SK-N-SH (cell line): ENCODE results near the gene HIPK4. TPM values are rescaled to one million over a fixed set of nuclear protein-coding genes. Genes with fewer than 3 reads are reported as not detected.

ENCODE experiments used
- CTCF ChIA-PET: fragments of 300-600, 350-600 bp; formaldehyde crosslinking; extraction: SDS; loops from one replicate; lab custom pipeline; 2021; lab: Yijun Ruan, JAX
- POLR2A ChIA-PET: fragments of 350-600 bp; sonication (Branson Sonifier 250); formaldehyde crosslinking; extraction: SDS; loops from one replicate; lab custom pipeline; 2020; ENCODE audit warnings: antibody characterized with exemption, inconsistent platforms; lab: Yijun Ruan, JAX
- DNase-seq: peaks from one replicate; pipeline ENCODE4 v3.0.0; 2012
- H2AFZ ChIP-seq: fragments of 200-600 bp; sonication (generic); 2 replicates; pipeline ENCODE4 v1.8.1; 2016; ENCODE audit warnings: antibody characterized with exemption, mild to moderate bottlenecking, low read depth
- H3F3A ChIP-seq: fragments of 200-600 bp; sonication (generic); replicated peaks from 2 replicates; pipeline ENCODE3; 2016; ENCODE audit warnings: antibody characterized with exemption, mild to moderate bottlenecking; ENCODE audit not compliant: insufficient read depth
- H3K27ac ChIP-seq, 2 experiments: fragments of 200-500 bp in 1 of 2; fragments of 200-600 bp in 1 of 2; sonication (Bioruptor generic) in 1 of 2; sonication (generic), shearing (Covaris generic) in 1 of 2; 2 replicates each; pipeline versions ENCODE4 v1.5.1 to v1.6.1; 2014 to 2016; ENCODE audit warnings: low read depth in 2 of 2, inconsistent platforms in 1 of 2, low read length in 1 of 2, mild to moderate bottlenecking in 1 of 2, mixed read lengths in 1 of 2
- H3K27me3 ChIP-seq: fragments of 200-600 bp; sonication (generic), shearing (Covaris generic); 2 replicates; pipeline ENCODE4 v1.6.1; 2016; ENCODE audit warnings: mixed run types; ENCODE audit not compliant: insufficient read depth
- H3K36me3 ChIP-seq, 2 experiments: fragments of 200-500 bp in 1 of 2; fragments of 200-600 bp in 1 of 2; sonication (Bioruptor generic) in 1 of 2; sonication (generic) in 1 of 2; replicated peaks in 1 of 2; 2 replicates each; pipeline versions ENCODE3 to v1.5.1; 2014 to 2016; ENCODE audit warnings: low read length in 1 of 2, mild to moderate bottlenecking in 1 of 2; ENCODE audit not compliant: insufficient read depth in 2 of 2, control insufficient read depth in 1 of 2
- H3K4me1 ChIP-seq, 2 experiments: fragments of 200-500 bp in 1 of 2; fragments of 200-600 bp in 1 of 2; sonication (Bioruptor generic) in 1 of 2; sonication (generic), shearing (Covaris generic) in 1 of 2; 2 replicates each; pipeline versions ENCODE4 v1.5.1 to v1.6.1; 2014 to 2016; ENCODE audit warnings: low read depth in 1 of 2, low read length in 1 of 2, mixed run types in 1 of 2; ENCODE audit not compliant: insufficient read depth in 2 of 2, control insufficient read depth in 1 of 2
- H3K4me2 ChIP-seq: fragments of 200-600 bp; sonication (generic), shearing (Covaris generic); 2 replicates; pipeline ENCODE4 v1.6.1; 2017; ENCODE audit warnings: mixed run types
- H3K4me3 ChIP-seq, 2 experiments: fragments of 200-500 bp in 1 of 2; fragments of 200-600 bp in 1 of 2; sonication (Bioruptor generic) in 1 of 2; sonication (generic), shearing (Covaris generic) in 1 of 2; 2 replicates each; pipeline versions ENCODE4 v1.5.1 to v1.8.1; 2014 to 2016; ENCODE audit warnings: low read depth in 2 of 2, inconsistent platforms in 1 of 2, low read length in 1 of 2, mild to moderate bottlenecking in 1 of 2, mixed read lengths in 1 of 2, moderate library complexity in 1 of 2
- H3K79me2 ChIP-seq: fragments of 200-600 bp; sonication (generic); 2 replicates; pipeline ENCODE4 v1.8.1; 2017; ENCODE audit warnings: mild to moderate bottlenecking; ENCODE audit not compliant: insufficient read depth
- H3K9ac ChIP-seq: fragments of 200-600 bp; sonication (generic); 2 replicates; pipeline ENCODE4 v1.6.1; 2017; ENCODE audit warnings: mixed run types
- H3K9me2 ChIP-seq: fragments of 200-600 bp; sonication (generic); 2 replicates; pipeline ENCODE4 v1.6.1; 2017; ENCODE audit warnings: mixed run types
- H3K9me3 ChIP-seq: fragments of 200-600 bp; sonication (generic); 2 replicates; pipeline ENCODE4 v1.6.1; 2017; ENCODE audit warnings: mixed run types, mild to moderate bottlenecking, moderate library complexity
- H4K20me1 ChIP-seq: fragments of 200-600 bp; sonication (generic); 2 replicates; pipeline ENCODE4 v1.6.1; 2017; ENCODE audit warnings: mild to moderate bottlenecking, mixed run types; ENCODE audit not compliant: insufficient read depth
- CHD2 ChIP-seq: fragments of 150-350 bp; IDR thresholded peaks from 2 replicates; pipeline ENCODE4 v1.6.1; 2018; ENCODE audit warnings: low read length; ENCODE audit not compliant: partially characterized antibody
- GABPA ChIP-seq: IDR thresholded peaks from 2 replicates; pipeline ENCODE4 v1.4.0; 2012; ENCODE audit warnings: low read depth, mild to moderate bottlenecking
- GATA2 ChIP-seq: sonication (generic); formaldehyde crosslinking; IDR thresholded peaks from 2 replicates; pipeline ENCODE4 v1.5.0; 2020; ENCODE audit warnings: mild to moderate bottlenecking, missing genetic modification reagents
- JUND ChIP-seq: IDR thresholded peaks from 2 replicates; pipeline ENCODE4 v1.4.0; 2012
- MEF2A ChIP-seq: IDR thresholded peaks from 2 replicates; pipeline ENCODE4 v1.4.0; 2012; ENCODE audit warnings: low read depth, borderline replicate concordance
- MXI1 ChIP-seq: IDR thresholded peaks from 2 replicates; pipeline ENCODE4 v1.6.1; 2012; ENCODE audit warnings: mild to moderate bottlenecking, low read depth, low read length, improper control_type of control experiment
- NRF1 ChIP-seq: IDR thresholded peaks from 2 replicates; pipeline ENCODE4 v1.6.1; 2012; ENCODE audit warnings: low read depth, mild to moderate bottlenecking, low read length
- RAD21 ChIP-seq: IDR thresholded peaks from 2 replicates; pipeline ENCODE4 v1.6.1; 2012; ENCODE audit warnings: mild to moderate bottlenecking, low read length
- RCOR1 ChIP-seq: fragments of 150-350 bp; IDR thresholded peaks from 2 replicates; pipeline ENCODE4 v1.6.1; 2017; ENCODE audit warnings: antibody characterized with exemption, low read length
- RFX5 ChIP-seq: IDR thresholded peaks from 2 replicates; pipeline ENCODE4 v1.6.1; 2012; ENCODE audit warnings: mild to moderate bottlenecking, improper control_type of control experiment, low read length
- SIN3A ChIP-seq: IDR thresholded peaks from 2 replicates; pipeline ENCODE4 v1.6.1; 2012; ENCODE audit warnings: low read depth, mild to moderate bottlenecking, low read length, moderate library complexity, borderline replicate concordance
- SMC3 ChIP-seq: IDR thresholded peaks from 2 replicates; pipeline ENCODE4 v1.6.1; 2012; ENCODE audit warnings: low read depth, low read length, improper control_type of control experiment
- YY1 ChIP-seq: IDR thresholded peaks from 2 replicates; pipeline ENCODE4 v1.4.0; 2012; ENCODE audit warnings: low read depth, mild to moderate bottlenecking
- WGBS: methylation state at CpG from one replicate; pipeline ENCODE4 v1.1.6; 2017; ENCODE audit warnings: low lambda C conversion rate; 5-methylcytosine and 5-hydroxymethylcytosine counted together
- polyA plus RNA-seq, 3 experiments: library from polyadenylated mRNA; depleted of rRNA; stranded (reverse); fragments of >200 nt; gene quantifications; 2 replicates each; pipeline ENCODE4 v1.2.3, GENCODE V29; 2012
- TF ChIP-seq, protein P1 (sequence below): IDR thresholded peaks from 2 replicates; pipeline ENCODE4 v1.4.0; 2012; ENCODE audit warnings: low read depth
- TF ChIP-seq, protein P2 (sequence below): fragments of 200-600 bp; sonication (generic); IDR thresholded peaks from 2 replicates; pipeline ENCODE4 v1.6.1; 2017; ENCODE audit warnings: antibody characterized with exemption, mild to moderate bottlenecking, moderate library complexity
- TF ChIP-seq, protein P3 (sequence below): IDR thresholded peaks from 2 replicates; pipeline ENCODE4; 2012
- TF ChIP-seq, protein P4 (sequence below): IDR thresholded peaks from 2 replicates; pipeline ENCODE4 v1.4.0; 2012; ENCODE audit warnings: low read depth, borderline replicate concordance
- TF ChIP-seq, protein P5 (sequence below): fragments of 150-350 bp; IDR thresholded peaks from 2 replicates; pipeline ENCODE4 v1.6.1; 2017; ENCODE audit warnings: antibody characterized with exemption, low read length, low read depth, borderline replicate concordance

The HIPK4 gene
- polyA plus RNA-seq, 1 of the 3 experiments (the other 2 are of a cell fraction): 0.23 TPM

DNA sequence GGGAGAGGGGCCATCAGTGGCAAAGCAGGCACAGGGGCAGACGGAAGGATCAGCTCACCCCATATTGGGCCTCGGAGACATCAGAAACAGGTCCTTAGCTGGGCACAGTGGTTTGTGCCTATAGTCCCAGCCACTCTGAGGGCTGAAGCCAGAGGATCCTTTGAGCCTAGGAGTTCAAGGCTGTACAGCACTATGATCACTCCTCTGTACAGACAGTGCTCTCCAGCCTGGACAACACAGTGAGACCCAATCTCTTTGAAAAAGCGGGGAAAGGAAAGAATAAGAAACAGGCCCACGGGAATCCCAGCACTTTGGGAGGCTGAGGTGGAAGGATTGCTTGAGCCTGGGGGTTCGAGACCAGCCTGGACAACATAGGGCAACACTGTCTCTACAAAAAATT, 29.8 kb upstream of the HIPK4 start:
- TF ChIP-seq RCOR1 (no peak), RFX5 (no peak), SIN3A (no peak), GATA2 (CRISPR knock-in tag) (no peak), CHD2 (no peak), GABPA (no peak), NRF1 (no peak), YY1 (no peak), MEF2A (no peak), RAD21 (no peak), MXI1 (no peak), SMC3 (no peak), JUND (no peak)
- TF ChIP-seq, protein P1, sequence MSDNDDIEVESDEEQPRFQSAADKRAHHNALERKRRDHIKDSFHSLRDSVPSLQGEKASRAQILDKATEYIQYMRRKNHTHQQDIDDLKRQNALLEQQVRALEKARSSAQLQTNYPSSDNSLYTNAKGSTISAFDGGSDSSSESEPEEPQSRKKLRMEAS: no peak
- TF ChIP-seq, protein P2, sequence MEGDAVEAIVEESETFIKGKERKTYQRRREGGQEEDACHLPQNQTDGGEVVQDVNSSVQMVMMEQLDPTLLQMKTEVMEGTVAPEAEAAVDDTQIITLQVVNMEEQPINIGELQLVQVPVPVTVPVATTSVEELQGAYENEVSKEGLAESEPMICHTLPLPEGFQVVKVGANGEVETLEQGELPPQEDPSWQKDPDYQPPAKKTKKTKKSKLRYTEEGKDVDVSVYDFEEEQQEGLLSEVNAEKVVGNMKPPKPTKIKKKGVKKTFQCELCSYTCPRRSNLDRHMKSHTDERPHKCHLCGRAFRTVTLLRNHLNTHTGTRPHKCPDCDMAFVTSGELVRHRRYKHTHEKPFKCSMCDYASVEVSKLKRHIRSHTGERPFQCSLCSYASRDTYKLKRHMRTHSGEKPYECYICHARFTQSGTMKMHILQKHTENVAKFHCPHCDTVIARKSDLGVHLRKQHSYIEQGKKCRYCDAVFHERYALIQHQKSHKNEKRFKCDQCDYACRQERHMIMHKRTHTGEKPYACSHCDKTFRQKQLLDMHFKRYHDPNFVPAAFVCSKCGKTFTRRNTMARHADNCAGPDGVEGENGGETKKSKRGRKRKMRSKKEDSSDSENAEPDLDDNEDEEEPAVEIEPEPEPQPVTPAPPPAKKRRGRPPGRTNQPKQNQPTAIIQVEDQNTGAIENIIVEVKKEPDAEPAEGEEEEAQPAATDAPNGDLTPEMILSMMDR: no peak
- TF ChIP-seq, protein P3, sequence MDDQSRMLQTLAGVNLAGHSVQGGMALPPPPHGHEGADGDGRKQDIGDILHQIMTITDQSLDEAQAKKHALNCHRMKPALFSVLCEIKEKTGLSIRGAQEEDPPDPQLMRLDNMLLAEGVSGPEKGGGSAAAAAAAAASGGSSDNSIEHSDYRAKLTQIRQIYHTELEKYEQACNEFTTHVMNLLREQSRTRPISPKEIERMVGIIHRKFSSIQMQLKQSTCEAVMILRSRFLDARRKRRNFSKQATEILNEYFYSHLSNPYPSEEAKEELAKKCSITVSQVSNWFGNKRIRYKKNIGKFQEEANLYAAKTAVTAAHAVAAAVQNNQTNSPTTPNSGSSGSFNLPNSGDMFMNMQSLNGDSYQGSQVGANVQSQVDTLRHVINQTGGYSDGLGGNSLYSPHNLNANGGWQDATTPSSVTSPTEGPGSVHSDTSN: no peak
- Histone ChIP-seq H4K20me1 (no peaks in the 10 kb centered on the region), H3F3A (peaks cover 28% of the 10 kb centered on the region), H3K9me2 (no peaks in the 10 kb centered on the region), H3K36me3 (peaks cover 7 to 15% of the 10 kb centered on the region in 2 experiments), H2AFZ (no peak overlapping the region), H3K4me2 (no peak overlapping the region), H3K9me3 (no peaks in the 10 kb centered on the region), H3K27me3 (no peaks in the 10 kb centered on the region), H3K9ac (no peak overlapping the region), H3K79me2 (peaks cover 34% of the 10 kb centered on the region), H3K4me3 (no peak overlapping the region), H3K4me1 (peaks cover 6 to 15% of the 10 kb centered on the region in 2 experiments; a peak in 3 of 4 replicates), H3K27ac (no peak overlapping the region)
- WGBS: 82% methylated on average over 5 of the region's 5 CpGs
- no peak for DNase-seq
- ChIA-PET CTCF (interaction anchor here (0.5 to 2.6 kb wide), 16 partner anchors 9 to 280 kb away, joined by 3 to 27 read pairs (median 5); partner anchors contain the start of genes C19orf47 and PLD3), POLR2A (interaction anchor here (1.9 kb wide), 1 partner anchor 23 kb away, joined by 17 read pairs; the partner anchor contains the start of gene SERTAD3)

DNA sequence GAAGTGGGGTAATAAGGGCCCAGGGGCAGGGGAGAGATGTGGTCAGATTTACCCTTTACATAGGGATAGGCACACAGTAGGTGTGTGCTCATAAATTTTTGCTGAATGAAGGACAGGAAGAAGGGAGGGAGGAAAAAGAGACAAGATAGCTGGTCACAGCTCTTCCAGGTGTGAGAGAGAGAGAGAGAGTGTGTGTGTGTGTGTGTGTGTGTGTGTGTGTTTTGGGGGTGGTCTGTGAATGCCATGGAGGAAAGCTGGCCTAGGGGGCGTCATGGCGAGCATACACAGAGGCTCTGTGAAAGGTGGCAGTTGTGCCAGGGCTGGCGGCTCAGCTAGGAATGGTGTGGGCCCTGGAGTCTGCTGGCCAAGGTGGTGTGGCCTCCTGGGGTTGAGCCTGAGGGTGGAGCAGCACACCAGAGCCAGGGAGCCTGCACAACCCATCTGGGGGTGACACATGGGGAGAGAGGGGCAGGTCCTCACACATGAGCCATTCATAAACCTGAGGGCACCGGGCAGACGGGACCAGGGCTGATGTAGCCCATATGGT, 29.2 kb upstream of the HIPK4 start:
- WGBS: 64% methylated on average over 5 of the region's 5 CpGs
- no peak overlapping the region for H3K4me2 ChIP-seq
- TF ChIP-seq, protein P4, sequence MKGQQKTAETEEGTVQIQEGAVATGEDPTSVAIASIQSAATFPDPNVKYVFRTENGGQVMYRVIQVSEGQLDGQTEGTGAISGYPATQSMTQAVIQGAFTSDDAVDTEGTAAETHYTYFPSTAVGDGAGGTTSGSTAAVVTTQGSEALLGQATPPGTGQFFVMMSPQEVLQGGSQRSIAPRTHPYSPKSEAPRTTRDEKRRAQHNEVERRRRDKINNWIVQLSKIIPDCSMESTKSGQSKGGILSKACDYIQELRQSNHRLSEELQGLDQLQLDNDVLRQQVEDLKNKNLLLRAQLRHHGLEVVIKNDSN: no peak
- TF ChIP-seq, protein P1: no peak
- no peak for TF ChIP-seq RAD21
- TF ChIP-seq, protein P5, sequence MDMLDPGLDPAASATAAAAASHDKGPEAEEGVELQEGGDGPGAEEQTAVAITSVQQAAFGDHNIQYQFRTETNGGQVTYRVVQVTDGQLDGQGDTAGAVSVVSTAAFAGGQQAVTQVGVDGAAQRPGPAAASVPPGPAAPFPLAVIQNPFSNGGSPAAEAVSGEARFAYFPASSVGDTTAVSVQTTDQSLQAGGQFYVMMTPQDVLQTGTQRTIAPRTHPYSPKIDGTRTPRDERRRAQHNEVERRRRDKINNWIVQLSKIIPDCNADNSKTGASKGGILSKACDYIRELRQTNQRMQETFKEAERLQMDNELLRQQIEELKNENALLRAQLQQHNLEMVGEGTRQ: no peak
- TF ChIP-seq JUND: no peak
- TF ChIP-seq, protein P3: no peak
- no peak for TF ChIP-seq SIN3A
- TF ChIP-seq RFX5: no peak

More for the DNA sequence above, 29.2 kb upstream of the HIPK4 start:
- H3K4me3 ChIP-seq: no peak overlapping the region
- no peak overlapping the region for H2AFZ ChIP-seq
- H3K9ac ChIP-seq: no peak overlapping the region
- no peaks in the 10 kb centered on the region for H4K20me1 ChIP-seq
- peaks cover 27% of the 10 kb centered on the region for H3K79me2 ChIP-seq
- no peaks in the 10 kb centered on the region for H3K27me3 ChIP-seq
- CTCF ChIA-PET: interaction anchor here (0.5 to 2.6 kb wide), 4 partner anchors 24 to 144 kb away, joined by 3 to 16 read pairs (median 4); no protein-coding TSS in a partner anchor
- POLR2A ChIA-PET: no interaction called here
- H3K4me1 ChIP-seq: peaks cover 6 to 11% of the 10 kb centered on the region in 2 experiments; a peak in 3 of 4 replicates
- no peak for DNase-seq
- peaks cover 23% of the 10 kb centered on the region for H3F3A ChIP-seq
- H3K9me3 ChIP-seq: no peaks in the 10 kb centered on the region
- H3K27ac ChIP-seq: no peak overlapping the region
- no peaks in the 10 kb centered on the region for H3K9me2 ChIP-seq
- peaks cover 7 to 15% of the 10 kb centered on the region in 2 experiments for H3K36me3 ChIP-seq
